Measurements from ENCODE around the gene MRPL36.

The MRPL36 gene

GRCh38 chr5:1764606-1764960 lies 35.1 kb downstream of the MRPL36 start:
- DNase-seq (ENCODE audit: low read depth), result no peak

- no peak for DNase-seq (ENCODE audit: low read depth)
Observed at GRCh38 chr5:1763960-1764605, 35.6 kb downstream of the MRPL36 start.

GRCh38 chr5:1763548-1763911 lies 36.1 kb downstream of the MRPL36 start:
- DNase-seq (ENCODE audit: low read depth), result peak; percentile 12

GRCh38 chr5:1762883-1763547 lies 36.6 kb downstream of the MRPL36 start:
- no peak for DNase-seq (ENCODE audit: low read depth)

GRCh38 chr5:1762121-1762882 lies 37.3 kb downstream of the MRPL36 start:
- DNase-seq (ENCODE audit: low read depth), result no peak

- DNase-seq (ENCODE audit: low read depth), result no peak
Observed at GRCh38 chr5:1761453-1761755, 38.2 kb downstream of the MRPL36 start.

GRCh38 chr5:1760656-1761452 lies 38.8 kb downstream of the MRPL36 start:
- no peak for DNase-seq (ENCODE audit: low read depth)

- no peak for DNase-seq (ENCODE audit: low read depth)
Observed at GRCh38 chr5:1760231-1760630, 39.4 kb downstream of the MRPL36 start.

GRCh38 chr5:1759378-1759970 lies 40.2 kb downstream of the MRPL36 start:
- DNase-seq (ENCODE audit: low read depth), result no peak

GRCh38 chr5:1758574-1758973 lies 41.1 kb downstream of the MRPL36 start:
- no peak for DNase-seq (ENCODE audit: low read depth)

GRCh38 chr5:1757511-1757910 lies 42.1 kb downstream of the MRPL36 start:
- no peak for DNase-seq (ENCODE audit: low read depth)

GRCh38 chr5:1756481-1756880 lies 43.2 kb downstream of the MRPL36 start:
- no peak for DNase-seq (ENCODE audit: low read depth)

- DNase-seq (ENCODE audit: low read depth), result no peak
Observed at GRCh38 chr5:1755321-1755949, 44.2 kb downstream of the MRPL36 start.

GRCh38 chr5:1754531-1755220 lies 45.0 kb downstream of the MRPL36 start:
- DNase-seq (ENCODE audit: low read depth), result no peak

GRCh38 chr5:1753490-1753889 lies 46.1 kb downstream of the MRPL36 start:
- no peak for DNase-seq (ENCODE audit: low read depth)

- DNase-seq (ENCODE audit: low read depth), result no peak
Observed at GRCh38 chr5:1752881-1753280, 46.8 kb downstream of the MRPL36 start.

- DNase-seq (ENCODE audit: low read depth), result no peak
Observed at GRCh38 chr5:1751864-1752822, 47.5 kb downstream of the MRPL36 start.

- no peak for DNase-seq (ENCODE audit: low read depth)
Observed at GRCh38 chr5:1751026-1751863, 48.4 kb downstream of the MRPL36 start.

GRCh38 chr5:1750469-1750868 lies 49.2 kb downstream of the MRPL36 start:
- DNase-seq (ENCODE audit: low read depth), result no peak
